Ammon's horn (tissue), 1 donor: ENCODE results near the gene SLC41A3.
"Not testable (repeated sequence)": the region's sequence is repeated elsewhere in the genome, so short reads cannot be mapped to it uniquely, and the experiment has no call there.

Experiments
- DNase-seq: peaks from one replicate; pipeline ENCODE4 v3.0.0-alpha.2; 2016; ENCODE audit warnings: low spot score

SLC41A3 gene

GRCh38 chr3:126025862-126026261 is 58.1 kb downstream of the SLC41A3 start:
- DNase-seq = no peak

GRCh38 chr3:126025116-126025729 is 58.7 kb downstream of the SLC41A3 start:
- no peak for DNase-seq

- no peak for DNase-seq
Measured at GRCh38 chr3:126024049-126024854, 59.7 kb downstream of the SLC41A3 start.

DNA sequence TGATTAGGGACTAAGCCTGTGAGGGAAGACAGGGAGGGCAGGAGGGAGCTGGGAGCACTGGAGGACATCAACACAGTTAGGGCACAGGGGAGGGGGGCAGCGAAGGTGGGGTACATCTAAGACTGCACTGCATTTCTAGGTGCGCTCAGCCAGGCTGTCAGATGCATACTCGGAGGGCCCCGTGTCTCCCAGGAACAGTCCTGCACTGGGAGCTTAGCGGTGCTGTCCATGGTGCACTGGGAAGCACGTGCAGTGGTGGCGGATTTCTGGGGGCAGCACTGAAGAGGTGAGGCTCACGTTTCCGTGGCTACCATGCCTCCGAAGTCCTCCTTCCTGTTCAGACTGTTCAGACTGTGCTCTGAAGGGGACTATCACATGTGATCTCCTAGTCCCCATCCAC is 60.5 kb downstream of the SLC41A3 start:
- DNase-seq = no peak

DNA sequence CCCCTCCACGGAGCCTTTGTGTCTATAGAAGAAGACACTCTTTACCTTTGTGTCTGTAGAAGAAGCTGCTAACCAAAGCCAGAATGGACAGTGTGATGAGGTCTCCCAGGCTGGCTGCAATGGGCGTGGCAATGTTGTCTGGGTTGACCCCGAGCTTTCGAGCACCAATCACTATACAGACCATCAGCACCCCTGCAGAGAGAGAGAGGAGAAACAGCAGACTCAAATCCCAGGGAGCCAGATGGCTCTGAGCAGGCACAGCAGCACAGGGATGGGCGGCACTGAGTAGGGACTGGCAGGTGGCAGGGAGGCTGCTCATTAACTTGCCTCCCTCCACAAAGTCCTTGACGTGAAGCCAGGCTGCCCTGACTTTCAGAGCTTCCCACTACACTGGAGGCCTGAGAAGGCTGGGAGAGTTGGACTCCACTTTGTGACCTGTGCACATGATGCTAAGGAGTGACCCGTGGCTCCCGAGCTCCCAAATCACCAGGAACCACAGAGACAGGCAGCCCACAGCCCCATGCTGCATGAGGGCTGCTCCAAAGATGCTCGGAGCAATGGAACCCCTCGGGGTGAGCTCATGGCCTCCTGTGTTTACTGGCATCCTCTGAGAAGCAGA is 61.1 kb downstream of the SLC41A3 start:
- DNase-seq = peak; percentile 37

DNA sequence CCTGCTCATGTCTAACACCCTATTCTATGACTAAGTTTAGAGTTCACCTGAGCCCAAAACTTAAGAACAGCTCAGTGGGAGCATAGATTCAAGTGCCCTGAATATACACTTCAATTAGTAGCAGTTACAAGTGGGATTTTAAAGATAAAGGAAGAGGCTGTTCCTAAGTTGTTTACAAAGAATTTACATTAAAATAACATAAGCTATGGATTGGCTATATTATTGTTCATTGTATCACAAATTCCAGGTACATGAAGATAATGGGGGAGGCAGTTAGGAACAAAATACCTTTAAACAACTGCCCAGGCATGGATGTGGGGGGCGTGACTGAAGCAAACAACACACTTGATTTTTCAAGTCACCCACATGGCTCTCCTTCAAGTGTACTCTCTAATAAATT is 62.2 kb downstream of the SLC41A3 start:
- DNase-seq = no peak

GRCh38 chr3:126021224-126021623 is 62.7 kb downstream of the SLC41A3 start:
- no peak for DNase-seq

GRCh38 chr3:126019683-126020082 is 64.2 kb downstream of the SLC41A3 start:
- DNase-seq = no peak

- no peak for DNase-seq
Measured at GRCh38 chr3:126018995-126019394, 64.9 kb downstream of the SLC41A3 start.

GRCh38 chr3:126018545-126018944 is 65.4 kb downstream of the SLC41A3 start:
- DNase-seq = no peak

GRCh38 chr3:126017362-126017761 is 66.6 kb downstream of the SLC41A3 start:
- no peak for DNase-seq

DNA sequence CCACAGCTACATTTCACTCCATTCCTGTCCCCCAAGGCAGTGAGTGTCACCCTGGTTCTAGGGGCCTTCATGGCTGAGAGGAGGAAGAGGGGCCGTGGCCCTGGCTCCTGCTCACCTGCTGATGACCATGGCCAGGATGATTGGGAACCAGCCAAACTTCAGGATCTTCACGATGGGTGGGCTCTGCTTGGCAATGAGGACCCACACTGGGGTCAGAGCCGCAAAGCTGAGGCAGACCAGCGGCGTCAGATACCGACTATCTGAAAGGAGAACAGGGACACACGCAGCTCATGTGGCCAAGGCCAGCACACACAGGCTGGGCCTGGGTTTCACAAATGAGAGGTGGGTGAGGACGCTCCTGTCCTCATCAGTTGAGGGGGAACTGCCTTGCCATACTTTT is 67.3 kb downstream of the SLC41A3 start:
- no peak for DNase-seq

DNA sequence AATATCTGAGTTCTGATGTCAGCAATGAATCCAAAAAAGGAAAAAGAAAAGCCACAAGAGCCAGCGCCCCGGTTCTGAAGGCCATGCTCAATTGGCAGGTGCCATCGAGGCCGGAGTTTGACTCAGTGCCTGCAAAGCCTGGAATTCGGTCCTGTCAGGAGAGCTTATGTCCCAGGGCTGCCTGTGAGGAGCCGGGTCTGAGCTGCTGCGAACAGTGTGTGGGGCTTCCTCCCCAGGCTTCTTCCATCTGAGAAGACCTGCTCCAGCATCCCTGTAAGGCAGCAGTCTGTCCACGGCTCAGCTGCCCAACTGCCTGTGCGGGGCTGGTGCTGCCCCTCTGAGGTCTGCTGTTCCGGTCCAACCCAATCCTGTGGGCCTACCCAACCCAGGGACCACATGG is 68.8 kb downstream of the SLC41A3 start:
- no peak for DNase-seq

DNA sequence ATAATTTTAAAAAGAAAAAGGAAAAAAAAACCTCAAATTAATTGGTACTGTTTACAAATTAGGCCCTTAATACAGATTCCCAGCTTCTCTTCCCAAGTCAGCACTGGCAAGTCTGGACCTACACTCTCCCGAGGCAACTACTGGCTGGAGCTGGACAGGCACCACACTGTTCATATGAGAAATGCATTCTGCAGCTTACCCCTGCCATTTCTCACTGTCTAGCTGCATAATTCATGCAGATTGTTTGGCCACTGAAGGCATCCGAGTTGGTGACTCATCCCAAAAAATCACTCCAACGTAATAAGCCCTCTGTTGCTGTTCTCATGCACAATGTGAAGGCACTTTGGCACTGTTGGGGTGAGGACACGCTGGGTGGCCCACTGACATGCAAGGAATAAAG is 69.7 kb downstream of the SLC41A3 start:
- peak; percentile 39 for DNase-seq

DNA sequence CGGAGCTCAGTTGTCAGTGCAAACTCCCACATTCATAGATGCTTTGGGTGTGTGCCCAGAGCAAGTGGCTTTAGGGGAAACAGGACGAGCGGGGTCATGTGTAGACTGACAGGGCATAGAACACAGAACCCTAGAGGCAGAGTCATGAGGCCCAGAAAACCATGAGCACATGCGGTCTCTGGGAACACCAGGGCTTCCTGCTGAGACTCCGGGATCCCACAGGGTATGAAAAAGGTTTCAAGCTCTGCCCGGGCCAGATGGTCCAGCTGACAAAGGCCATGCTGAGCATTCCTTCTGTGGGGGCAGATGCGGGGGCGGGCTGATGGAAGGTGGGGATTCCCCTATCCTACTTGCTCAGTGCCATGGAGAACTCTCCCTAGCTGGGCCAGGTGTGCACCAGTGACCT is 70.2 kb downstream of the SLC41A3 start:
- DNase-seq = no peak

- DNase-seq = no peak
Measured at GRCh38 chr3:126009181-126009580, 74.7 kb downstream of the SLC41A3 start.

DNA sequence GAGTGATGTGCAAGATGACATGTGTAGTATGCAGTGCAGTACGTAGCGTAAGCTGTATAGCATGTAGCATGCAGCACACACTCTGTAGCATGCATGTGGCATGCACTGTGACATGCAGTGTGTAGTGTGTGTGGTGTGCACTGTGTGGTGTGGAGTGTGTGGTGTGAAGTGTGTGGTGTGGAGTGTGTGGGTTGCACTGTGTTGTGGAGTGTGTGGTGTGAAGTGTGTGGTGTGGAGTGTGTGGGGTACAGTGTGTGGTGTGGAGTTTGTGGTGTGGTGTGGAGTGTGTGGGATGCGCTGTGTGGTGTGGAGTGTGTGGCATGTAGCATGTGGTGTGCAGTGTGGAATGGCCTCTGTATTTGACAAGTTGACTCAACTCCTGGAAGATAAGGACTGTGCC is 75.7 kb downstream of the SLC41A3 start:
- DNase-seq = no peak

- DNase-seq = no peak
Measured at GRCh38 chr3:126005951-126006350, 78.0 kb downstream of the SLC41A3 start.

DNA sequence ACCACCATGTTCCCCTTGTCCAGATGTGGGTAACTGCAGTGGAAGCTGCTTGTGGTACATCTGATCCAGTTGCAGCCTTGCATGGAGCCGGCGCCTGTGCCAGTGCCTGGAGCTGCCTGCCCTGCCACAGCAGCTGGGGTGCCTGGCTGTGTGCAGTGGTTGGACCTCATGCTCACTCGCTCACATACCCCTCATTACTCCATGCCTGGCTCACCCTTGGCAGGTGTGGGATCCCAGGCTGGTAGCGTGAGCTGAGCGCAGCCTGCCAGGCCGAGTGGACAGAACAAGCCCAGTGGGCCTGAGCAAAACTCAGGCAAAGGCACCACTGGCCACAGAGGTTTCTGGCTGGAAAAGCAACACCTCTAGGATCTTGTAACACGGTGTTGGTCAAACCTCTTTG is 79.2 kb downstream of the SLC41A3 start:
- no peak for DNase-seq

DNA sequence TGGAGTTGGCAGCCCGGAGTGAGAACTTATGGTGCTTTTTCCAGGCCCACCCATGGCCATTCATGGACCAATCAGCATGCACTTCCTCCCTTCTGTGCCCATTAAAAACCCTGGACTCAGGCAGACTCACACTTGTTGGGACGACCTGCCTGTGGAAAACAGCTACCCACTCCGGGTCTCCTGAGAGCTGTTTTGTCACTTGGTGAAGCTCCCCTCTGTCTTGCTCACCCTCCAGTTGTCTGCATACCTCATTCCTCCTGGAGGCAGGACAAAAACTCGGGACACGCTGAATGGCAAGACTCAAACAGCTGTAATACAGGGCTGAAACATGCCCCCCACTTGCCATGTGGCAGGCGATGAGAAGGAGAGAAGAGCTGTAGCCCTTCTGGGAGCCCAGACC is 79.7 kb downstream of the SLC41A3 start:
- DNase-seq = no peak

DNA sequence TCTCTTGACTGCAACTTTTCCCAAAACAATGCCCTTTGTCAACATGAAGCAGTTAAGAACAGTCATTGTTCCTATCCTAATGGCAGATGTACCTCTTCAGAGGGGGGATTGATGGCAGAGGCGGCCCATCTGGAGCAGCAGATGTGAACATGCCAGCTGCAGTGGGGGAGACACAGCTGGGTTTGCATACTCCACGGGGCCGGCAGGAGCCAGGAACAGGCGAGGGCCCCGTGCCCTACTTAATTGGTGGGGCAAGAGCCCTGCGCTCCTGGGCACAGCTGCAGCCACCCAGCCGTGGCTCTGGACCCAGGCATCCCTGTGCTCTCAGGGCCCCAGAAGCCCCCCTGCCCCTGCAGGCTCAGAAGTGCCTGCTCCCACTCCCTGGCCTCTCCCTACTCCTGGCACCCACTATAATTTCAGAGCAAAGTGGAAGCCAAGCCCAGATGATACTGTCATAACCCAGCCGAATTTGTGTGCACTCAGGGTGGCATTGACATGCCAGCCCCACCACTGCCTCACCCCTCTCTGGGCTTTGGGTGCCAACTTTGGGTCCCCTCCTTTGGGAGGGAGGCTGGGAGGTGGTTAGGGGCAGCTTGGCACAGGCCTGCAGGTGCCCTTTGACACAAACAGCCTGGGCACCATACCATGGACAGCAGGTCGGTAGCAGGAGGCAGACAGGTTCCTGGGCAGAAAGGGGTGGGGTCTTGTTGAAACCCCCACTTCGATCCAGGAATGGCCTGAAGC is 80.3 kb downstream of the SLC41A3 start:
- DNase-seq = no peak

GRCh38 chr3:126002189-126002588 is 81.7 kb downstream of the SLC41A3 start:
- no peak for DNase-seq

- not testable (repeated sequence) for DNase-seq
Measured at GRCh38 chr3:125996751-125997150, 87.2 kb downstream of the SLC41A3 start.
